ENCODE measurements around the gene PACC1.

The PACC1 gene

GRCh38 chr1:212437179-212437798 is 22.6 kb upstream of the PACC1 start:
- peak in 1 of 2 experiments; percentile 24 for DNase-seq

- DNase-seq = no peak
Measured at GRCh38 chr1:212434992-212435391, 20.3 kb upstream of the PACC1 start.

GRCh38 chr1:212433577-212434462 is 19.1 kb upstream of the PACC1 start:
- DNase-seq = no peak

- DNase-seq = peak; percentile 84 to 88
Measured at GRCh38 chr1:212432661-212433576, 18.2 kb upstream of the PACC1 start, which contains the start of gene NENF. NENF (plus strand) TSS chr1:212432920; CDS start chr1:212432944, 24 bp downstream.

GRCh38 chr1:212432272-212432660 is 17.6 kb upstream of the PACC1 start:
- DNase-seq = no peak

GRCh38 chr1:212431644-212432043 is 17.0 kb upstream of the PACC1 start:
- DNase-seq = no peak

- no peak for DNase-seq
Measured at GRCh38 chr1:212430955-212431394, 16.3 kb upstream of the PACC1 start.

GRCh38 chr1:212430416-212430815 is 15.7 kb upstream of the PACC1 start:
- no peak for DNase-seq

GRCh38 chr1:212428496-212428895 is 13.8 kb upstream of the PACC1 start:
- no peak for DNase-seq

GRCh38 chr1:212423879-212424278 is 9.2 kb upstream of the PACC1 start:
- DNase-seq = no peak

- DNase-seq = no peak
Measured at GRCh38 chr1:212421165-212421564, 6.5 kb upstream of the PACC1 start.

- peak; percentile 22 to 24 for DNase-seq
Measured at GRCh38 chr1:212415107-212415841, 588 bp upstream of the PACC1 start.

- peak in 1 of 2 experiments; percentile 54 for DNase-seq
Measured at GRCh38 chr1:212413902-212414327, 771 bp downstream of the PACC1 start.

GRCh38 chr1:212412374-212412773 is 2.3 kb downstream of the PACC1 start:
- no peak for DNase-seq

GRCh38 chr1:212410231-212410820 is 4.4 kb downstream of the PACC1 start:
- no peak for DNase-seq

GRCh38 chr1:212402666-212403321 is 11.9 kb downstream of the PACC1 start:
- no peak for DNase-seq

- no peak for DNase-seq
Measured at GRCh38 chr1:212401838-212402582, 12.7 kb downstream of the PACC1 start.

GRCh38 chr1:212401042-212401441 is 13.6 kb downstream of the PACC1 start:
- DNase-seq = no peak

- no peak for DNase-seq
Measured at GRCh38 chr1:212397171-212397570, 17.5 kb downstream of the PACC1 start.

- DNase-seq = no peak
Measured at GRCh38 chr1:212396638-212397037, 18.0 kb downstream of the PACC1 start.
